Measurements from ENCODE around the gene ETHE1. TPM values are rescaled to one million over a fixed set of nuclear protein-coding genes. Genes with fewer than 3 reads are reported as not detected.

ETHE1 gene
- total RNA-seq, 2 experiments from 2014 or later, result 90.7 to 91.1 TPM

DNA sequence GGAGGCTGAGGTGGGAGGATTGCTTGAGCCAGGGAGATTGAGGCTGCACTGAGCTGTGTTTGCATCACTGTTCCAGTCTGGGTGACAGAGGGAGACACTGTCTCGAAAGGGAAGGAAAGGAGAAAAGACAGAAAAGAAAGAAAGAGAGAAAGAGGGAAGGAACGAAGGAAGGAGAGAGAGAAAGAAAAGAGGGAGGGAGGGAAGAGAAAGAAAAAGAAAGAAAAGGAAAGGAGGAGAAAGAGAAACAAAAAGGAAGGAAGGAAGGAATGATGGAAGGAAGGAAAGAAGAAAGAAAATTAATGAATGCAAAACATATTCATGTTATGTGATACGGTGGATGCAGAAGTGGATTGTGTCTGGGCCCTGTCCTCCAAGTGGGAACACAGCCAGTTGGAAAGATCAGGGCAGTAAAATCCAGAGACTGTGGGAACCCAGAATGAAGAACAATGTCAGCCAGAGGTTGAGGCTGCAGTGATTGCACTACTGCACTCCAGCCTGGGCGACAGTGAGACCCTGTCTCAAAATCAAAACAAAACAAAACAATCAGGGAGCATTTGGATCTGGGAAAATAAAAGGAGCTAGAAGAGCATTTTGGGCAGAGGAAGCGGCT, 28.7 kb downstream of the ETHE1 start:
- ChIA-PET POLR2A (no interaction called here), CTCF (interaction anchor here (0.8 kb wide), 1 partner anchor 97 kb away, joined by 3 read pairs; no protein-coding TSS in a partner anchor)
- no peaks in the 10 kb centered on the region for H3K9me3 Mint-ChIP-seq
- H3K27me3 Mint-ChIP-seq, result no peaks in the 10 kb centered on the region
- H3K27ac Mint-ChIP-seq, result no peak overlapping the region
- H3K4me1 Mint-ChIP-seq, result peaks cover 11% of the 10 kb centered on the region
- H3K36me3 Mint-ChIP-seq (ENCODE audit: low read depth), result peaks cover 15% of the 10 kb centered on the region
- no peak for DNase-seq
- H3K4me3 Mint-ChIP-seq, result no peak overlapping the region

DNA sequence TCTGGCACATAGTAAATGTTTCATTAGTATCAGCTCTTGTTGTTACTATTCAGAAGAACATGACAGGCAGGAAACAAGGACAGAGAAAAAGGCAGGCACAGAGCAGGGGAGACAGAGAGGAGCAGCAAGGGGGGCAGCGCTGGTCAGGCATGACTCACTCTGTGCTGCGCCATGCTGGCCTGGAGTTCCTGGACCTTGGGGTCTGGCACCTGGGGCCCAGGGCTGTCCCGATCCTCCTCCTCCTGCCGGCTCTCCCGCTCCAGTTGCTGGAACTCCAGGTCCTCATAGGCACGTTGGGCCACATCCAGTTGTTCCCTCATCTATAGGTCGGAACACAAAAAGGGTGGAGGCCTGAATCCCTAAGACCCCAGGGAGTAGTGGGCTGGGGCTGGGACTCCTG, 30.0 kb downstream of the ETHE1 start:
- Mint-ChIP-seq H3K4me1 (peaks cover 1% of the 10 kb centered on the region), H3K27ac (no peak overlapping the region), H3K36me3 (ENCODE audit: low read depth) (peaks cover 10% of the 10 kb centered on the region), H3K4me3 (no peak overlapping the region), H3K27me3 (no peaks in the 10 kb centered on the region), H3K9me3 (no peaks in the 10 kb centered on the region)
- no peak for DNase-seq
- CTCF ChIA-PET, result interaction anchor here (2.0 kb wide), 1 partner anchor 23 kb away, joined by 8 read pairs; no protein-coding TSS in a partner anchor
- POLR2A ChIA-PET, result interaction anchor here (0.9 kb wide), 1 partner anchor 90 kb away, joined by 3 read pairs; no protein-coding TSS in a partner anchor

DNA sequence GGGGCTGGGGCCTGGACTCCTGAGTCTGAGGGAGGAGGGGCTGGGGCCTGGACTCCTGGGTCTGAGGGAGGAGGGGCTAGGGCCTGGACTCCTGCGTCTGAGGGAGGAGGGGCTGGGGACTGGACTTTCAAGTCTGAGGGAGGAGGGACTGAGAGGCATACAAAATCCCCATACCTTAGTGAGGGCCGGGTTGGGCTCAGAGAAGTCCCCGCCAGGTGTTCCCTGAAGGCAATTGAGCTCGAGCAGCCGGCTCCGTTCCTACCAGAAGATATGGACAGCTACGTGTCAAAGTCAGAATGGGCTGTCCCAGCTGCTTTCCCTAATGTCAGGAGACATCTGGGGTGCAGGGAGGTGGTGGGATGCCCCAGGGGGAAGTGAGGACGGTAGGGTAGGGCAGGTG, 31.9 kb downstream of the ETHE1 start:
- Mint-ChIP-seq H3K4me3 (no peak overlapping the region), H3K36me3 (ENCODE audit: low read depth) (peaks cover 8% of the 10 kb centered on the region), H3K27ac (no peak overlapping the region), H3K9me3 (no peaks in the 10 kb centered on the region), H3K27me3 (no peaks in the 10 kb centered on the region), H3K4me1 (no peaks in the 10 kb centered on the region)
- POLR2A ChIA-PET, result no interaction called here
- DNase-seq, result no peak
- CTCF ChIA-PET, result interaction anchor here (2.0 kb wide), 1 partner anchor 25 kb away, joined by 8 read pairs; no protein-coding TSS in a partner anchor

DNA sequence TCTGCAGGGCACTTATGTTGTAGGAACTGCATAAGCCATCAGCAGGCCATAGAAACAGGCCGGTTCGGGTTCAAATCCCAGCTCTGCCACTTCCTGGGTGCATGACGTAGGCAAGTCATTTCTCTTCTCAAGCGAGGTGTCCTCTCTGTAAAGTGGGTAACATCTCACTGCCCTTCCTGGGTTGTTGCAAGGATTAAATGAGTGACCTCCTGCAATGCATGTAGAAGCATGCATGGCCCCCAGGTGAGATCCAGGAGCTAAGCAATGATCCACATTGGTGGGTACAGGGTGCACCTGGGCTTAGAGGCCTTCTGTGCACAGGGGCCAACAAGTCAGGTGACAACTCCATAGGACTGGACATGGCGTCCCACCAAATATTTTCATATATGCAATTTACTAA, 36.2 kb downstream of the ETHE1 start:
- no peak for DNase-seq
- H3K9me3 Mint-ChIP-seq, result no peaks in the 10 kb centered on the region
- H3K4me1 Mint-ChIP-seq, result no peaks in the 10 kb centered on the region
- H3K27me3 Mint-ChIP-seq, result no peaks in the 10 kb centered on the region
- H3K36me3 Mint-ChIP-seq (ENCODE audit: low read depth), result peaks cover 7% of the 10 kb centered on the region
- no peak overlapping the region for H3K4me3 Mint-ChIP-seq
- CTCF ChIA-PET, result interaction anchor here (1.1 to 1.4 kb wide), 3 partner anchors 10 to 55 kb away, joined by 3 to 5 read pairs (median 3); no protein-coding TSS in a partner anchor
- no peak overlapping the region for H3K27ac Mint-ChIP-seq
- POLR2A ChIA-PET, result interaction anchor here (1.2 kb wide), 2 partner anchors 13 to 27 kb away, joined by 3 to 4 read pairs; partner anchors contain the start of gene PHLDB3

DNA sequence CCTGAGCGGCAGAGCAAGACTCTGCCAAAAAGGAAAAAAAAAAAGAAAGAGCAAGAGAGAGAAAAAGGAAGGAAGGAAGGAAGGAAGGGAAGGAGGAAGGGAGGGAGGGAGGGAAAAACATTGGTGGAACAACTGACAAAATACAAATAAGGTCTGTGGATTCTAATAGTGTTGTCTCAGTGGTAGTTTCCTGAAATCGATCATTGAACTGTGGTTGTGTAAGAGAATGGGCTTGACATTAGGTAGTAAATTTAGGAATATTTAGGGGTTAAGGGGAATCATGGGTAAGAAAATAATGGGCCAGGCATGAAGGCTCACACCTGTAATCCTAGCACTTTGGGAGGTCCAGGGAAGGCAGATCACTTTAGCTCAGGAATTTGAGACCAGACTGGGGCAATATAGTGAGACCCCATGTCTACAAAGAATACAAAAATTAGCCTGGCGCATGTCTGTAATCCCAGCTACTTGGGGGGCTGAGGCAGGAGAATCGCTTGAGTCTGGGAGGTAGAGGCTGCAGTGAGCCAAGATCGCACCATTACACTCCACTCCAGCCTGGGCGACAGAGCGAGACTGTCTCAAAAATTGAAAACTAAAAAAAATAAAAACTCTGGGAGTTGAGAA, 36.9 kb downstream of the ETHE1 start:
- H3K4me1 Mint-ChIP-seq, result no peaks in the 10 kb centered on the region

DNA sequence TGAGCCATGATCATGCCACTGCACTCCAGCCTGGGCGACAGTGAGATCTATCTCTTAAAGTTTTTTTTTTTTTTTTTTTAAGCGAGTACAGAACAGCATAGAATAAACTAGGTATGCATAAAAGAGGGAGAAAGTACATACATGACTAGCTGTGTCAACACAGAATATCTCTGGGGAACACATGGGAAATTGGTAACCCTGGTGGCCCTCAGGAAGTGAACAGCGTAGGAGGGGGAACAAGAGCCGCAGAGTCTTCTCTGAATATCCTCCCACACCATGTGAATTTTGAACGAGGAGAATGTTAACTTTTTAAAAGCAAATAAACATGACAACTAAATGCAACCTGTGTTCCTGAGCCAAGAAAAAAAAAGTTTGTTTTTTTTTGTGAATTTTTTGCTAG, 37.7 kb downstream of the ETHE1 start:
- CTCF ChIA-PET, result no interaction called here
- H3K4me3 Mint-ChIP-seq, result no peak overlapping the region
- H3K9me3 Mint-ChIP-seq, result no peaks in the 10 kb centered on the region
- no peaks in the 10 kb centered on the region for H3K27me3 Mint-ChIP-seq
- H3K27ac Mint-ChIP-seq, result no peak overlapping the region
- POLR2A ChIA-PET, result no interaction called here
- H3K4me1 Mint-ChIP-seq, result no peaks in the 10 kb centered on the region
- peaks cover under 1% of the 10 kb centered on the region for H3K36me3 Mint-ChIP-seq (ENCODE audit: low read depth)
- no peak for DNase-seq

More for the DNA sequence above, 36.9 kb downstream of the ETHE1 start:
- ChIA-PET POLR2A (interaction anchor here (1.2 kb wide), 2 partner anchors 14 to 26 kb away, joined by 3 to 4 read pairs; partner anchors contain the start of gene PHLDB3), CTCF (interaction anchor here (1.1 to 1.4 kb wide), 3 partner anchors 10 to 54 kb away, joined by 3 to 5 read pairs (median 3); no protein-coding TSS in a partner anchor)
- H3K36me3 Mint-ChIP-seq (ENCODE audit: low read depth), result peaks cover 4% of the 10 kb centered on the region
- H3K4me3 Mint-ChIP-seq, result no peak overlapping the region
- no peak for DNase-seq
- H3K27ac Mint-ChIP-seq, result no peak overlapping the region
- no peaks in the 10 kb centered on the region for H3K27me3 Mint-ChIP-seq
- no peaks in the 10 kb centered on the region for H3K9me3 Mint-ChIP-seq

DNA sequence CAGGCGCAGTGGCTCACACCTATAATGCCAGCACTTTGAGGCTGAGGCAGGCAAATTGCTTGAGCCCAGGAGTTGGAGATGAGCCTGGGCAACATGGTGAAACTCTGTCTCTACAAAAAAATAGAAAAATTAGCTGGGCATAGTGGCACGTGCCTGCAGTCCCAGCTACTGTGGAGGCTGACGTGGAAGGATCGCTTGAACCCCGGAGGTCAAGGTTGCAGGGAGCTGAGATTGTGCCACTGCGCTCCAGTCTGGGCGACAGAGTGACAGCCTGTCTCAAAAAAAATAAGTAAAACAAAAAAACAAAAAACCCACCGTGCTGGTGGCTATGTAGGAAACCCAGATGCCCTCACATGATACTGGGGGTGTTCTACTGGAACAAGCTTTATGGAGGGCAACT, 38.8 kb downstream of the ETHE1 start:
- Mint-ChIP-seq H3K36me3 (ENCODE audit: low read depth) (no peaks in the 10 kb centered on the region), H3K27me3 (no peaks in the 10 kb centered on the region), H3K9me3 (no peaks in the 10 kb centered on the region), H3K4me3 (no peak overlapping the region), H3K27ac (no peak overlapping the region), H3K4me1 (no peaks in the 10 kb centered on the region)
- DNase-seq, result no peak
- CTCF ChIA-PET, result no interaction called here
- POLR2A ChIA-PET, result no interaction called here

DNA sequence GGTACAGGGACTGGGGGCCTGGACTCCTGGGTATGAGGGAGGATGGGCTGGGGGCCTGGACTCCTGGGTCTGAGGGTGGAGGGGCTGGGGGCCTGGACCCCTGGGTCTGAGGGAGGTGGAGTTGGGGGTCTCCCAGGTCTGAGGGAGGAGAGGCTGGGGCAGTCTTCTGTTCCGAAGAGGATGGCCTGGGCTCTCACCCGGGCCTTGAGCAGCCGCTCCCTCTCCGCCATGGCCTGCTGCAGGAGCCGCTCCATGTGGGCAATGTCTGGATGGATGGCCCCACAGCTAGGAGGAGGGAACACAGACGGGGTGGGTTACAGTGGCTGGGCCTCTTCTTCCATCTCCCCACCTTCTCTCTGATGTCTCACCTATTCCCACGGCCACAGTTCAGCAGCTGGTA, 40.6 kb downstream of the ETHE1 start:
- no peak for DNase-seq
- Mint-ChIP-seq H3K36me3 (ENCODE audit: low read depth) (no peaks in the 10 kb centered on the region), H3K4me1 (no peaks in the 10 kb centered on the region), H3K4me3 (no peak overlapping the region), H3K27ac (no peak overlapping the region), H3K9me3 (no peaks in the 10 kb centered on the region), H3K27me3 (no peaks in the 10 kb centered on the region)
- ChIA-PET POLR2A (no interaction called here), CTCF (no interaction called here)

DNA sequence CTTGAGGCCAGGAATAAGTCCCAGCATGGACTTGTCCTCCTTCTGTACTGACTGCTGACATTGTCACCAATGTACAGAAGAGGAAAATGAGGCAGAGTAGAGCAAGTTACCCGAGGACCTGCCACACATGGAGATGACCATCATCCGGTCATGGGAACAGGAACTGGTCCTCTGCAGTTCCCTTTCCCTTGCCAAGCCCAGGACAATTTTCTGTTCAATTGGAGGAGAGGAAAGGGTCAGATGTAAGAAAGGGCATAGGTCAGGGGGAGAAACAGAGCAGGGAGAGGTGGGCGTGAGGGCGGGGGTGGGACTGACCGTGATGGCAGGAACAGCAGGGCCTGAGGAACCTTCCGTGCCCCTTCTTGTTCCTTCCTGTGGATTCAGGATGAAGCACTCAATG, 41.0 kb downstream of the ETHE1 start:
- no peak overlapping the region for H3K4me3 Mint-ChIP-seq
- H3K4me1 Mint-ChIP-seq, result no peaks in the 10 kb centered on the region
- no peaks in the 10 kb centered on the region for H3K27me3 Mint-ChIP-seq
- ChIA-PET POLR2A (no interaction called here), CTCF (no interaction called here)
- no peak for DNase-seq
- H3K36me3 Mint-ChIP-seq (ENCODE audit: low read depth), result no peaks in the 10 kb centered on the region
- H3K9me3 Mint-ChIP-seq, result no peaks in the 10 kb centered on the region
- no peak overlapping the region for H3K27ac Mint-ChIP-seq

DNA sequence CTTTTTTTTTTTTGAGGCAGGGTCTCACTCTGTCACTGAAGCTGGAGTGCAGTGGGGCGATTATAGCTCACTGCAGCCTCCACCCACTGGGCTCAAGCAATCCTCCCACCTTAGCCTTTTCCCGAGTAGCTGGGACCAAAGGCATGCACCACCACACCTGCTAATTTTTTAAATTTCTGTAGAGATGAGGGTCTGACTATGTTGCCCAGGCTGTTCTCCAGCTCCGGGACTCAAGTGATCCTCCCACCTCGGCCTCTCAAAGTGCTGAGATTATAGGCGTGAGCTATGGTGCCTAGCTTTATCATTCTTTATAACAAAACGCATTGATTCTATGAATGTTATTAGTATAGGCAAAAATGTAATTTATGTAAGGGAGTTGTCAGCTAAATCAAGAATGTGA, 43.7 kb downstream of the ETHE1 start:
- Mint-ChIP-seq H3K4me1 (no peaks in the 10 kb centered on the region), H3K4me3 (no peak overlapping the region), H3K27ac (no peak overlapping the region), H3K36me3 (ENCODE audit: low read depth) (no peaks in the 10 kb centered on the region), H3K9me3 (no peaks in the 10 kb centered on the region), H3K27me3 (no peaks in the 10 kb centered on the region)
- DNase-seq, result no peak
- CTCF ChIA-PET, result interaction anchor here (0.6 to 1.7 kb wide), 3 partner anchors 37 to 54 kb away, joined by 3 to 6 read pairs (median 3); no protein-coding TSS in a partner anchor
- POLR2A ChIA-PET, result interaction anchor here (0.9 kb wide), 1 partner anchor 21 kb away, joined by 3 read pairs; no protein-coding TSS in a partner anchor

DNA sequence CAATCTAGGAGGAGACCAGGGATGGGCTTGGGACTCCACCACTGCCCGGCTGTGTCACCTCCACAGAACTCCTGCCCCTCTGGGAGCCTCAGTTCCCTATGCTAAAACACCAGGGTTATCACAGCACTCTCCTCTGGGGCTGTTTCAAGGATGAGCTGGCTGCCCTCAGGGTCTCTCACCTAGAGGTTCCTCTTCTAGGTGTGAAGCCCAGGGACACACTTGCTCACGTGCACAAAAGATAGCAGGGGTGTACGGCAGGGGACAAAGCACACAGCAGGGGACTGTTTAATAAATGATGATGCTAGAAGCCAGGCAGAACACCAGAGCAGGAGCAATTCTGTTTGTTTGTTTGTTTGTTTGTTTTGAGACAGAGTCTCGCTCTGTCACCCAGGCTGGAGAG, 44.8 kb downstream of the ETHE1 start:
- POLR2A ChIA-PET, result no interaction called here

DNA sequence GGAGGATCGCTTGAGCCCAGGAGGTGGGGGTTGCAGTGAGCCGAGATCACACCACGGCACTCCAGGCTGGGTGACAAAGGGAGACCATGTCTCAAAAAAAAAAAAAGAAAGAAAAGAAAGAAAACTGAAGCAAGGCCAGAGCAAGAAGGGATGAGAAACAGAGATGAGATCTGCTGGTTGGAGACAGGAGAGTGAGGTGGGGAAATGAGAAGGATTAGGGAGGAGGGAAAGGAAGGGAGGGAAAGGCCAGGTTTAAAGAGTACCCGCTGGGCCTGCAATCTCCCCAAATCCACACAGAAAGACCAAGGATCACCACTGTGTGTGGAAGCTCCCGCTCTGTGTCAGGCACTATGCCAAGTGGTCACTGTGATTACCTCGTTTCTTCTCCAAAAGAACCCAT, 45.3 kb downstream of the ETHE1 start:
- H3K9me3 Mint-ChIP-seq, result no peaks in the 10 kb centered on the region
- no peaks in the 10 kb centered on the region for H3K4me1 Mint-ChIP-seq
- H3K36me3 Mint-ChIP-seq (ENCODE audit: low read depth), result no peaks in the 10 kb centered on the region
- ChIA-PET CTCF (no interaction called here), POLR2A (no interaction called here)
- no peak overlapping the region for H3K27ac Mint-ChIP-seq
- H3K4me3 Mint-ChIP-seq, result no peak overlapping the region
- H3K27me3 Mint-ChIP-seq, result no peaks in the 10 kb centered on the region
- no peak for DNase-seq

More for the DNA sequence above, 44.8 kb downstream of the ETHE1 start:
- no peak for DNase-seq
- no peak overlapping the region for H3K4me3 Mint-ChIP-seq
- H3K27me3 Mint-ChIP-seq, result no peaks in the 10 kb centered on the region
- no peaks in the 10 kb centered on the region for H3K4me1 Mint-ChIP-seq
- H3K9me3 Mint-ChIP-seq, result no peaks in the 10 kb centered on the region
- H3K27ac Mint-ChIP-seq, result no peak overlapping the region
- CTCF ChIA-PET, result interaction anchor here (1.7 kb wide), 1 partner anchor 36 kb away, joined by 6 read pairs; no protein-coding TSS in a partner anchor
- H3K36me3 Mint-ChIP-seq (ENCODE audit: low read depth), result no peaks in the 10 kb centered on the region

DNA sequence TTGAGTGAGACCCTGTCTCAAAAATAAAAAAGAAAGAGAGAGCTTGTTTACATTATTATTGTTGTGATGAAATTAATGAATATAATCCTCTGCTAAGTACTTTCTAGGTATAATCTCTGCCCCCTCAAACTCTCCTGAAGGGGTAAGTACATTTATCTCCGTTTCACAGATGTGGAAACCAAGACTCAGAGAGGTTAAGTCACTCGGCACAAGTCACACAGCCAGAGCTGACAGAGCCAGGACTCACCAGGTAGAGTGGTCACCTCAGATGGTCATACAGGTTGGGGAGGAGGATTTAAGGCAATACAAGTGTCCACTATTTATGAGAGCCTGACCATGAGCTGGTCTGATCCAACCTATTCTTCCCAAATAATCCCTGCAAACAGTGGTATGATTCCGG, 46.4 kb downstream of the ETHE1 start:
- no peak for DNase-seq
- CTCF ChIA-PET, result interaction anchor here (1.3 to 1.4 kb wide), 2 partner anchors 10 to 33 kb away, joined by 3 to 5 read pairs; no protein-coding TSS in a partner anchor
- H3K4me1 Mint-ChIP-seq, result peaks cover 4% of the 10 kb centered on the region
- H3K9me3 Mint-ChIP-seq, result no peaks in the 10 kb centered on the region
- POLR2A ChIA-PET, result interaction anchor here (1.2 kb wide), 1 partner anchor 23 kb away, joined by 3 read pairs; no protein-coding TSS in a partner anchor
- H3K27ac Mint-ChIP-seq, result no peak overlapping the region
- no peaks in the 10 kb centered on the region for H3K36me3 Mint-ChIP-seq (ENCODE audit: low read depth)
- no peaks in the 10 kb centered on the region for H3K27me3 Mint-ChIP-seq
- no peak overlapping the region for H3K4me3 Mint-ChIP-seq

All from activated CD4-positive, alpha-beta memory T cell treated with anti-CD3 and anti-CD28 coated beads, Interleukin-2, amount 10 ng/mL, durations not matched to agents 7 days and 5 days (primary cell).